Endothelial cell (in vitro differentiated cells): ENCODE data around the gene BHLHA15. TPM values are rescaled to one million over a fixed set of nuclear protein-coding genes. Genes with fewer than 3 reads are reported as not detected.

Source experiments
- DNase-seq: peaks from one replicate; pipeline ENCODE4 v3.0.0; 2021; ENCODE audit warnings: low spot score
- H3K27ac Mint-ChIP-seq: one replicate; pipeline ENCODE4 v1.8.0; 2021; ENCODE audit warnings: mixed read lengths, inconsistent platforms; ENCODE audit not compliant: unreplicated experiment
- H3K27me3 Mint-ChIP-seq: one replicate; pipeline ENCODE4 v1.8.0; 2021; ENCODE audit warnings: mild to moderate bottlenecking, moderate library complexity, mixed read lengths, inconsistent platforms; ENCODE audit not compliant: unreplicated experiment
- H3K36me3 Mint-ChIP-seq: one replicate; pipeline ENCODE4 v1.8.0; 2021; ENCODE audit warnings: mild to moderate bottlenecking, low read depth, mixed read lengths, inconsistent platforms; ENCODE audit not compliant: unreplicated experiment
- H3K4me1 Mint-ChIP-seq: one replicate; pipeline ENCODE4 v1.8.0; 2021; ENCODE audit warnings: mild to moderate bottlenecking, mixed read lengths, inconsistent platforms; ENCODE audit not compliant: unreplicated experiment
- H3K4me3 Mint-ChIP-seq: one replicate; pipeline ENCODE4 v1.8.0; 2021; ENCODE audit warnings: mild to moderate bottlenecking, mixed read lengths, inconsistent platforms; ENCODE audit not compliant: unreplicated experiment
- H3K9me3 Mint-ChIP-seq: one replicate; pipeline ENCODE4 v1.8.0; 2021; ENCODE audit warnings: mixed read lengths, inconsistent platforms; ENCODE audit not compliant: unreplicated experiment
- long read RNA-seq: library from polyadenylated mRNA; unstranded; transcript quantifications from one replicate; pipeline ENCODE4 v2.0.0, GENCODE V29; 2020; ENCODE audit not compliant: unreplicated experiment
- total RNA-seq: library from RNA; stranded (reverse); fragmentation: NEBNext Ultra II Directional; extraction: Animal tissue kit (Norgen Biotek cat#: 25700); gene quantifications from one replicate; pipeline ENCODE4 v1.2.1, GENCODE V29; 2021; ENCODE audit not compliant: unreplicated experiment
- TF ChIP-seq, protein P1 (sequence below): fragments of 200-600 bp; sonication (generic); IDR thresholded peaks from one replicate; pipeline ENCODE4 v1.5.0; 2021; ENCODE audit warnings: antibody characterized with exemption; ENCODE audit not compliant: unreplicated experiment

The BHLHA15 gene
- total RNA-seq, result 1.2 TPM
- long read RNA-seq, result 0 reads

DNA sequence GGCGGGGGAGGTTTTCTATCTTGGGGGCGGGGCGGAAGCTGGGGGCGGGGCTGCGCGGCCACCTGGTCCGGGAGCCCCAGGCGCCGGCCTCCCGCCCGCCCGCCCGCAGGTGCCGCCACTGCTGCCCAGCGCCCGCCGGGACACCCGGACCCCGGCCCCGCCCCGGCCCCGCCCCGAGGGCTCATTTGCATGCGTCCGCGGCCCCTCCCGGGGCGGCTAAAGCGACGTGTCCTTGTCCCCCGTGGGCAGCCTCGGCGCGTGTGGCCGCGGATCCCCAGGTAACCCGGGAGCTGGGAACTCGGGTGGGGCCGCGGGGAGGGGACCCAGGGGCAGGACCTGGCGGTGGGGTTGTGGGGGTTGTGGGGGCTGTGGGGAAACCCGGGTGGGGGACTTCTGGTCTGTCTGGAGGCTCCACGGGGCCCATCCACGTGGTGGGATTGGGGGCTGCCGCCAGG, at the start of gene BHLHA15:
TSS of gene BHLHA15 (plus strand) at position 219 of the 455 bp plus-strand sequence. CDS start 871 bp downstream, outside the sequence.
- H3K27me3 Mint-ChIP-seq, result peaks cover 10% of the 10 kb centered on the region
- peak; percentile 41 for DNase-seq
- peaks cover 10% of the 10 kb centered on the region for H3K36me3 Mint-ChIP-seq
- no peaks in the 10 kb centered on the region for H3K9me3 Mint-ChIP-seq
- TF ChIP-seq, protein P1, sequence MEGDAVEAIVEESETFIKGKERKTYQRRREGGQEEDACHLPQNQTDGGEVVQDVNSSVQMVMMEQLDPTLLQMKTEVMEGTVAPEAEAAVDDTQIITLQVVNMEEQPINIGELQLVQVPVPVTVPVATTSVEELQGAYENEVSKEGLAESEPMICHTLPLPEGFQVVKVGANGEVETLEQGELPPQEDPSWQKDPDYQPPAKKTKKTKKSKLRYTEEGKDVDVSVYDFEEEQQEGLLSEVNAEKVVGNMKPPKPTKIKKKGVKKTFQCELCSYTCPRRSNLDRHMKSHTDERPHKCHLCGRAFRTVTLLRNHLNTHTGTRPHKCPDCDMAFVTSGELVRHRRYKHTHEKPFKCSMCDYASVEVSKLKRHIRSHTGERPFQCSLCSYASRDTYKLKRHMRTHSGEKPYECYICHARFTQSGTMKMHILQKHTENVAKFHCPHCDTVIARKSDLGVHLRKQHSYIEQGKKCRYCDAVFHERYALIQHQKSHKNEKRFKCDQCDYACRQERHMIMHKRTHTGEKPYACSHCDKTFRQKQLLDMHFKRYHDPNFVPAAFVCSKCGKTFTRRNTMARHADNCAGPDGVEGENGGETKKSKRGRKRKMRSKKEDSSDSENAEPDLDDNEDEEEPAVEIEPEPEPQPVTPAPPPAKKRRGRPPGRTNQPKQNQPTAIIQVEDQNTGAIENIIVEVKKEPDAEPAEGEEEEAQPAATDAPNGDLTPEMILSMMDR, result no peak
- H3K4me1 Mint-ChIP-seq, result peaks cover 3% of the 10 kb centered on the region
- H3K27ac Mint-ChIP-seq, result no peak within 1 kb of the TSS
- H3K4me3 Mint-ChIP-seq, result peak within 1 kb of the TSS; percentile 76

DNA sequence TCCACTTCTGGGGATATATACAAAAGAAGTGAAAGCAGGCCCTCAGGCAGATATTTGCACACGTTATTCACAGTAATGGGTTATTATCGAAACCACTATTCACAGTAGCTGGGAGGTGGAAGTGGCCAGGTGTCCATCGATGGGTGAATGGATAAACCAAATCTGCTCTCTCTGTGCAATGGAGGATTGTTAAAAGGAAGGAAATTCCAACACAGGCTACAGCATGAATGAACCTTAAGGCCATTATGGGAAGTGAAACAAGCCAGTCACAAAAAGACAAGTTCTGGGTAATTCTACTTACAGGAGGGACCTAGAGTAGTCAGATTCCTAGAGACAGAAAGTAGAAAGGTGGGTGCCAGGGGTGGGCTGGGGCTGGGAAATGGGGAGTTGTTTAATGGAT, 48.5 kb upstream of the BHLHA15 start:
- TF ChIP-seq, protein P1, result no peak
- H3K27me3 Mint-ChIP-seq, result peaks cover 6% of the 10 kb centered on the region
- peaks cover 8% of the 10 kb centered on the region for H3K4me1 Mint-ChIP-seq
- DNase-seq, result no peak
- H3K27ac Mint-ChIP-seq, result no peak overlapping the region
- H3K4me3 Mint-ChIP-seq, result no peak overlapping the region
- H3K36me3 Mint-ChIP-seq, result peaks cover 19% of the 10 kb centered on the region
- no peaks in the 10 kb centered on the region for H3K9me3 Mint-ChIP-seq

DNA sequence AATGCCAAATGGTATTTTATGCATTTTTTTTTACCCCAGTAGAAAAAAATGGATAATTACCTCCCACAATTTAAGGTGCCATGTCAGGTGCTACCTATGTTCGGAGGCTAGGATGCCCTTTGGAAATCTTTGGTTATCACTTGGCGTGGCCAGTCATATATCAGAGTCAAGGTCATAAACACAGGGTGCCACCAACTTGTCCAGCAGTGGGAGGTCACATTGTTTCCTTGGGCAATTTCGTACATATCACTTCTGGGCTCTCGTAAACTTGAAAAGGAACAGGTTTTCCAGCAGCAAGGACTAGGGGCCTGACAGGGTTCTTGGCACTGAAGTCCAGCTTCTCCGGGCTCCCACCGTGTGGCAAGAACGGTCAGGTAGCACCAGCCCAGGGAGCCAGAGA, 48.0 kb upstream of the BHLHA15 start:
- Mint-ChIP-seq H3K36me3 (peaks cover 18% of the 10 kb centered on the region), H3K27me3 (peaks cover 6% of the 10 kb centered on the region), H3K4me3 (no peak overlapping the region), H3K27ac (no peak overlapping the region), H3K4me1 (peaks cover 8% of the 10 kb centered on the region), H3K9me3 (no peaks in the 10 kb centered on the region)
- TF ChIP-seq, protein P1, result no peak
- no peak for DNase-seq

DNA sequence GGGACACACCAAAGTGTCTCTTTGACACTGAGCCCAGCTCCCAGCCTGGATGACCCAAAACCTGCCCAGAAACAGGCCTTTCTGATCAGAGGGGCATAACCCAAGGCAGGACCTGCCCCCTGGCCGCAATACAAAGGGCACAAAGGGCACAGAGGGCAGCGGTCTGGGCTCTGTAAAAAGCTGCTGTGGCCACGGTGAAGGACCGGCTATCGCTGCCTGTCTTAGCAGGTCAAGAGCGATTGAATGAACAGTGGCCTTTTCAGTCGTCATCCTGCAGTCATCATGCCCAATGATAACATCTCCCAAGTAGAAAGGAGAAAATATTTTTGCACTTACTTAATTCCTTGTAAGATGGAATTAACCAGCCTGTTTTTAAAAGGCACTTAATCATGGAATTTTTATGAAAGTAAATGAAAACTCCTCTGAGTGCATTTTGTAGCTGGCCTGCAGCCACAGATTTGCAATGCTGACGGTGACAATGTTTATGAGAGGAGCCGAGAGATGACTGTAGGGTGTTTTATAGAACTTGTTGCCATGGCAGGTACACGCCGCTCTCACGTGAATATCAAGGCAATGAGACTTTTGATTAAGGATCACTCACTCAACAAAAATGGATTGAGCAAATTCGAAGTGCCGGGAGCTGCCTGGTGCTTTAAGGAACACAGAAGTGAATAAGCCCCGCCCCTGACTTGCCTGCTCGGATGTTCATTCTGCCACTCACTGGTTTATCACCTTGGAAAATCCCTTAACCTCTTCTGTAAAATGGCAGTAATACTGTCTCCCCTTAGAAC, 47.3 kb upstream of the BHLHA15 start:
- no peak for DNase-seq
- Mint-ChIP-seq H3K4me3 (no peak overlapping the region), H3K27me3 (peaks cover 6% of the 10 kb centered on the region), H3K9me3 (no peaks in the 10 kb centered on the region), H3K27ac (no peak overlapping the region), H3K4me1 (peaks cover 8% of the 10 kb centered on the region), H3K36me3 (peaks cover 15% of the 10 kb centered on the region)
- TF ChIP-seq, protein P1, result no peak
